Astrocyte (in vitro differentiated cells and primary cell): ENCODE data around the gene ARVCF. TPM values are rescaled to one million over a fixed set of nuclear protein-coding genes. Genes with fewer than 3 reads are reported as not detected.
A peak's percentile ranks its signal among the peaks of the same experiment; 100 is the strongest.

Source experiments
- DNase-seq: peaks from one replicate; pipeline ENCODE4 v3.0.0-alpha.2; 2010; ENCODE audit warnings: low read depth
- FAIRE-seq: peaks from 2 replicates; lab custom pipeline; 2011; peaks lifted over from hg19 to GRCh38; lab: Jason Lieb, UNC
- H2AFZ ChIP-seq: 2 replicates; pipeline ENCODE4 v1.6.0; 2012; ENCODE audit warnings: low read depth, low read length, inconsistent platforms
- H3K27ac ChIP-seq: 2 replicates; pipeline ENCODE4 v1.5.1; 2011; ENCODE audit warnings: low read depth, low read length, inconsistent platforms
- H3K27me3 ChIP-seq: 2 replicates; pipeline ENCODE4 v1.6.0; 2011; ENCODE audit warnings: low read length, inconsistent platforms; ENCODE audit not compliant: insufficient read depth
- H3K36me3 ChIP-seq: 2 replicates; pipeline ENCODE4 v1.5.1; 2011; ENCODE audit warnings: low read length, inconsistent platforms; ENCODE audit not compliant: insufficient read depth
- H3K4me1 ChIP-seq: 2 replicates; pipeline ENCODE4 v1.5.1; 2011; ENCODE audit warnings: low read length, inconsistent platforms; ENCODE audit not compliant: insufficient read depth
- H3K4me2 ChIP-seq: 2 replicates; pipeline ENCODE4 v1.6.0; 2012; ENCODE audit warnings: low read length, inconsistent platforms
- H3K4me3 ChIP-seq: 2 replicates; pipeline ENCODE4 v1.5.1; 2011; ENCODE audit warnings: low read depth, mild to moderate bottlenecking, low read length, inconsistent platforms; ENCODE audit not compliant: insufficient read depth
- H3K79me2 ChIP-seq: 2 replicates; pipeline ENCODE4 v1.6.0; 2012; ENCODE audit warnings: mild to moderate bottlenecking, low read length, inconsistent platforms; ENCODE audit not compliant: insufficient read depth
- H3K9ac ChIP-seq: 2 replicates; pipeline ENCODE4 v1.6.0; 2012; ENCODE audit warnings: mild to moderate bottlenecking, low read length, inconsistent platforms
- H3K9me3 ChIP-seq: 2 replicates; pipeline ENCODE4 v1.5.1; 2012; ENCODE audit warnings: low read depth, mild to moderate bottlenecking, low read length, inconsistent platforms; ENCODE audit not compliant: insufficient read depth
- H4K20me1 ChIP-seq: 2 replicates; pipeline ENCODE4 v1.6.0; 2012; ENCODE audit warnings: low read length, inconsistent platforms; ENCODE audit not compliant: insufficient read depth
- H3K27ac Mint-ChIP-seq: one replicate; pipeline ENCODE4 v1.8.0; 2021; ENCODE audit warnings: mild to moderate bottlenecking, mixed read lengths; ENCODE audit not compliant: unreplicated experiment
- H3K27me3 Mint-ChIP-seq: one replicate; pipeline ENCODE4 v1.8.0; 2021; ENCODE audit warnings: low read depth, mixed read lengths; ENCODE audit not compliant: unreplicated experiment
- H3K36me3 Mint-ChIP-seq: one replicate; pipeline ENCODE4 v1.8.0; 2021; ENCODE audit warnings: low read depth, mixed read lengths; ENCODE audit not compliant: unreplicated experiment
- H3K4me1 Mint-ChIP-seq: one replicate; pipeline ENCODE4 v1.8.0; 2021; ENCODE audit warnings: low read depth, mixed read lengths; ENCODE audit not compliant: unreplicated experiment
- H3K4me3 Mint-ChIP-seq: one replicate; pipeline ENCODE4 v1.8.0; 2021; ENCODE audit warnings: mild to moderate bottlenecking, moderate library complexity, mixed read lengths; ENCODE audit not compliant: unreplicated experiment
- H3K9me3 Mint-ChIP-seq: one replicate; pipeline ENCODE4 v1.8.0; 2021; ENCODE audit warnings: mild to moderate bottlenecking, mixed read lengths; ENCODE audit not compliant: unreplicated experiment
- EZH2 ChIP-seq: IDR thresholded peaks from 2 replicates; pipeline ENCODE4 v1.6.1; 2012; ENCODE audit warnings: mild to moderate bottlenecking, low read length, inconsistent platforms; ENCODE audit not compliant: insufficient read depth
- total RNA-seq: library from RNA; stranded (reverse); gene quantifications from 2 replicates; pipeline ENCODE4 v1.2.1, GENCODE V29; 2021
- TF ChIP-seq, protein P1 (sequence below): IDR thresholded peaks from 2 replicates; pipeline ENCODE4 v1.5.1; 2011; ENCODE audit warnings: low read depth, mild to moderate bottlenecking, inconsistent platforms, low read length, moderate library complexity; ENCODE audit not compliant: insufficient read depth

Gene ARVCF
- total RNA-seq, 1 donor from 2014 or later, result 17.9 TPM

DNA sequence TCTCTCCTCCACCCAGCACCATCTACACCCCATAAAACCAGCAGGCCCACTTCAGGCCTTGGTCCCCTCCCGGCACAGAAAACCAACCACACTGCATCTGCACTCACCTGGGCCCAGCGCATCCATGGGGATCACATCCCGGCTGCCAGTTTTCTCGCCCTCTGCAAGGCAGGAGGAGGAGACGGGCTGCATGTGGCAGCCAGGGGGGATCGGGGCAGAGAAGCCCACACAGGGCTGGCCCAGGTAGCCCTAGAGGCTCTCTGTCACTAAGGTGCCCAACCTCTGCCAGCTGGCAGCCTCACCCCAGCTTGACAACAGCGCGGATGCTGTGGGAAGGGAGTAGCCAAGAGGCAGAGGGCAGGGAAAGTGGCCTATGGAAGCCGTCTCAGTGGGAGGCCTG, 44.4 kb downstream of the ARVCF start:
- Histone ChIP-seq H2AFZ (no peak overlapping the region), H3K4me1 (peaks cover 10% of the 10 kb centered on the region), H3K27ac (no peak overlapping the region), H3K79me2 (no peaks in the 10 kb centered on the region), H3K4me3 (no peak overlapping the region), H3K9ac (no peak overlapping the region), H3K9me3 (no peaks in the 10 kb centered on the region), H3K36me3 (peaks cover 5% of the 10 kb centered on the region), H4K20me1 (peaks cover 31% of the 10 kb centered on the region), H3K4me2 (no peak overlapping the region), H3K27me3 (no peaks in the 10 kb centered on the region)
- DNase-seq (no peak), FAIRE-seq (no peak)
- TF ChIP-seq, protein P1, sequence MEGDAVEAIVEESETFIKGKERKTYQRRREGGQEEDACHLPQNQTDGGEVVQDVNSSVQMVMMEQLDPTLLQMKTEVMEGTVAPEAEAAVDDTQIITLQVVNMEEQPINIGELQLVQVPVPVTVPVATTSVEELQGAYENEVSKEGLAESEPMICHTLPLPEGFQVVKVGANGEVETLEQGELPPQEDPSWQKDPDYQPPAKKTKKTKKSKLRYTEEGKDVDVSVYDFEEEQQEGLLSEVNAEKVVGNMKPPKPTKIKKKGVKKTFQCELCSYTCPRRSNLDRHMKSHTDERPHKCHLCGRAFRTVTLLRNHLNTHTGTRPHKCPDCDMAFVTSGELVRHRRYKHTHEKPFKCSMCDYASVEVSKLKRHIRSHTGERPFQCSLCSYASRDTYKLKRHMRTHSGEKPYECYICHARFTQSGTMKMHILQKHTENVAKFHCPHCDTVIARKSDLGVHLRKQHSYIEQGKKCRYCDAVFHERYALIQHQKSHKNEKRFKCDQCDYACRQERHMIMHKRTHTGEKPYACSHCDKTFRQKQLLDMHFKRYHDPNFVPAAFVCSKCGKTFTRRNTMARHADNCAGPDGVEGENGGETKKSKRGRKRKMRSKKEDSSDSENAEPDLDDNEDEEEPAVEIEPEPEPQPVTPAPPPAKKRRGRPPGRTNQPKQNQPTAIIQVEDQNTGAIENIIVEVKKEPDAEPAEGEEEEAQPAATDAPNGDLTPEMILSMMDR, result no peak
- TF ChIP-seq EZH2, result no peak
- Mint-ChIP-seq H3K27ac (peak overlapping the region; percentile 66), H3K4me3 (no peak overlapping the region), H3K27me3 (no peaks in the 10 kb centered on the region), H3K36me3 (peaks cover 6% of the 10 kb centered on the region), H3K9me3 (no peaks in the 10 kb centered on the region), H3K4me1 (peaks cover 3% of the 10 kb centered on the region)

DNA sequence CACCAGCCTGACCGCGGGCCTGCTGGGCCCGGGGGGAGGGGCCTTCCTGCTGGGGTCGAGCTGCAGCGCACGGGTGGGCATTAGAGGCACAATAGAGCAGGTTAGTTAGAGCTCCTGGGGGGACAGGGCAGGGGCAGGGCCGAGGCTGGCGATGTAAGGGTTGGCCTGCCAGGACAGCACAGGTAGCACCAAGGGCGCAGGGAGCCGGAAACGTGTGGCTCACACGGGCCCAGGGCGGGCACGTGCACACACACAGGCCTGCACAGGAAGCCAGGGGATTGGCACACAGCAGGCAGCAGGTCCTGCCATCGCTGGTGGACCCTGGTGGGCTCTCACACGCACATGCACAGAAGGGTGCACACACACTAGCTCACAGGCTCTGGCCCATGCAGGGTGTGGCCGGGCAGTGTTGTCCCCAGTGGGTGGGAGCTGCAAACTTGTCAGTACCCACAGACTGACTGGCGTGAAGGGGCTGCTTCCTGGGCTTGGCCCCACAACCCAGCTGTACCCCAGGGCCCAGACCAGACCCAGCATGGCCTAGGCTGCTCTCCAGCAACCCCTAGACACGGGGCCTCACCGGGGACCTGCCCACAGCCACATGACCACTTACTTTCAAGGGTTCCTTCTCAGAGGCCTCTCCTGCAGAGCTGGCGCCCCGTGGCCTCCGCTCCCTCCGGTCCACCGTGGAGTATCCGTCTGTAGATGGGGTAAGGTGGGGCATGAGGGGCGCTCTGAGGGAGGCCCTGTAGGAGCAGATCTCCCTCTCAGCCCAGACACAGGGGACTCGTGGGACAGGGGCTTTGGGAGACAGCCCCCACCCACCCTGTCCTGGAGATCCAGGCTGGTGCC, 45.1 kb downstream of the ARVCF start:
- Histone ChIP-seq H3K4me3 (no peak overlapping the region), H3K4me1 (peaks cover 10% of the 10 kb centered on the region), H2AFZ (no peak overlapping the region), H4K20me1 (peaks cover 38% of the 10 kb centered on the region), H3K9me3 (no peaks in the 10 kb centered on the region), H3K79me2 (no peaks in the 10 kb centered on the region), H3K27ac (no peak overlapping the region), H3K9ac (no peak overlapping the region), H3K27me3 (no peaks in the 10 kb centered on the region), H3K36me3 (peaks cover 5% of the 10 kb centered on the region), H3K4me2 (no peak overlapping the region)
- Mint-ChIP-seq H3K4me3 (no peak overlapping the region), H3K36me3 (peaks cover 6% of the 10 kb centered on the region), H3K4me1 (peaks cover 3% of the 10 kb centered on the region), H3K9me3 (no peaks in the 10 kb centered on the region), H3K27me3 (no peaks in the 10 kb centered on the region), H3K27ac (no peak overlapping the region)
- no peak for FAIRE-seq
- TF ChIP-seq, protein P1, result no peak
- no peak for TF ChIP-seq EZH2
- no peak for DNase-seq
